GM21529 (cell line): Measurements from ENCODE around the gene RAB1A.
A peak's percentile ranks its signal among the peaks of the same experiment; 100 is the strongest.

ENCODE experiments used
- ATAC-seq: cut with Tn5 transposase; IDR thresholded peaks from one replicate; pipeline ENCODE4 v1.9.1; 2021; ENCODE audit not compliant: unreplicated experiment

RAB1A gene

GRCh38 chr2:65040400-65041261 is 89.3 kb downstream of the RAB1A start:
- ATAC-seq, result peak; percentile 90

GRCh38 chr2:65039640-65040039 is 90.3 kb downstream of the RAB1A start:
- no peak for ATAC-seq

GRCh38 chr2:65037178-65037577 is 92.7 kb downstream of the RAB1A start:
- ATAC-seq, result no peak
